ENCODE data around the gene PEAK3.

- no peak for TF ChIP-seq EZH2 (IDR thresholded peaks at IDR 0.05; ENCODE audit: borderline replicate concordance, low read length)
- TF ChIP-seq CTCF (conservative IDR thresholded peaks at IDR 0.05 in 1 of 2, IDR thresholded peaks at IDR 0.05 in 1 of 2; ENCODE audit: extremely low read depth in 1 of 2, insufficient read depth in 1 of 2, low read depth in 1 of 2, low read length in 2 of 2), result no peak
These were observed 56.4 kb downstream of the PEAK3 start for GRCh38 chr19:2225415-2226050.

Data from mammary epithelial cell (primary cell).